ENCODE measurements around the gene LAMC2. TPM values are rescaled to one million over a fixed set of nuclear protein-coding genes. Genes with fewer than 3 reads are reported as not detected.

The LAMC2 gene
- total RNA-seq, 1 donor: 3.3 TPM

GRCh38 chr1:183231545-183231944 lies 45.5 kb downstream of the LAMC2 start:
- no peak overlapping the region for H3K4me2 ChIP-seq (ENCODE audit: insufficient read depth, low read length)
- peaks cover 17% of the 10 kb centered on the region for H3K4me1 ChIP-seq (ENCODE audit: insufficient read depth, low read length)
- no peaks in the 10 kb centered on the region for H3K9me3 ChIP-seq (ENCODE audit: low read depth, low read length)
- H3K27me3 ChIP-seq (ENCODE audit: insufficient read depth, low read length): no peaks in the 10 kb centered on the region
- no peak for DNase-seq (ENCODE audit: insufficient read length, low spot score, missing footprints)
- no peaks in the 10 kb centered on the region for H3K79me2 ChIP-seq (ENCODE audit: insufficient read depth, low read length)
- no peak overlapping the region for H2AFZ ChIP-seq (ENCODE audit: low read length)
- TF ChIP-seq CTCF (IDR thresholded peaks at IDR 0.05; ENCODE audit: extremely low read depth, low read depth, low read length): no peak
- H4K20me1 ChIP-seq (ENCODE audit: insufficient read depth, low read length): no peaks in the 10 kb centered on the region
- H3K27ac ChIP-seq (ENCODE audit: low read depth, low read length): no peak overlapping the region
- no peak overlapping the region for H3K4me3 ChIP-seq (ENCODE audit: insufficient read depth, low read length)
- no peaks in the 10 kb centered on the region for H3K36me3 ChIP-seq (ENCODE audit: insufficient read depth, low read length)

GRCh38 chr1:183233113-183233512 lies 47.0 kb downstream of the LAMC2 start:
- TF ChIP-seq CTCF (IDR thresholded peaks at IDR 0.05; ENCODE audit: extremely low read depth, low read depth, low read length): no peak
- Histone ChIP-seq H3K79me2 (ENCODE audit: insufficient read depth, low read length) (no peaks in the 10 kb centered on the region), H3K36me3 (ENCODE audit: insufficient read depth, low read length) (no peaks in the 10 kb centered on the region), H3K4me2 (ENCODE audit: insufficient read depth, low read length) (no peak overlapping the region), H4K20me1 (ENCODE audit: insufficient read depth, low read length) (no peaks in the 10 kb centered on the region), H3K4me1 (ENCODE audit: insufficient read depth, low read length) (peaks cover 31% of the 10 kb centered on the region), H2AFZ (ENCODE audit: low read length) (peak overlapping the region; percentile 52), H3K9me3 (ENCODE audit: low read depth, low read length) (no peaks in the 10 kb centered on the region), H3K27ac (ENCODE audit: low read depth, low read length) (no peak overlapping the region), H3K4me3 (ENCODE audit: insufficient read depth, low read length) (no peak overlapping the region), H3K27me3 (ENCODE audit: insufficient read depth, low read length) (no peaks in the 10 kb centered on the region)
- no peak for DNase-seq (ENCODE audit: insufficient read length, low spot score, missing footprints)

GRCh38 chr1:183234660-183235476 lies 48.8 kb downstream of the LAMC2 start:
- peak; percentile 91 for DNase-seq (ENCODE audit: insufficient read length, low spot score, missing footprints)
- Histone ChIP-seq H3K4me3 (ENCODE audit: insufficient read depth, low read length) (peak overlapping the region; percentile 64), H3K9me3 (ENCODE audit: low read depth, low read length) (no peaks in the 10 kb centered on the region), H2AFZ (ENCODE audit: low read length) (peak overlapping the region; percentile 61), H3K79me2 (ENCODE audit: insufficient read depth, low read length) (no peaks in the 10 kb centered on the region), H3K27ac (ENCODE audit: low read depth, low read length) (peak overlapping the region; percentile 97), H3K4me2 (ENCODE audit: insufficient read depth, low read length) (peak overlapping the region; percentile 84), H4K20me1 (ENCODE audit: insufficient read depth, low read length) (no peaks in the 10 kb centered on the region), H3K27me3 (ENCODE audit: insufficient read depth, low read length) (no peaks in the 10 kb centered on the region), H3K4me1 (ENCODE audit: insufficient read depth, low read length) (peaks cover 39% of the 10 kb centered on the region), H3K36me3 (ENCODE audit: insufficient read depth, low read length) (no peaks in the 10 kb centered on the region)
- TF ChIP-seq CTCF (IDR thresholded peaks at IDR 0.05; ENCODE audit: extremely low read depth, low read depth, low read length): peak; percentile 89

- peak overlapping the region; percentile 61 for H2AFZ ChIP-seq (ENCODE audit: low read length)
- H3K27me3 ChIP-seq (ENCODE audit: insufficient read depth, low read length): no peaks in the 10 kb centered on the region
- peak overlapping the region; percentile 97 for H3K27ac ChIP-seq (ENCODE audit: low read depth, low read length)
- H3K4me3 ChIP-seq (ENCODE audit: insufficient read depth, low read length): peak overlapping the region; percentile 64
- H3K36me3 ChIP-seq (ENCODE audit: insufficient read depth, low read length): no peaks in the 10 kb centered on the region
- TF ChIP-seq CTCF (IDR thresholded peaks at IDR 0.05; ENCODE audit: extremely low read depth, low read depth, low read length): no peak
- H3K4me1 ChIP-seq (ENCODE audit: insufficient read depth, low read length): peaks cover 39% of the 10 kb centered on the region
- no peaks in the 10 kb centered on the region for H3K9me3 ChIP-seq (ENCODE audit: low read depth, low read length)
- DNase-seq (ENCODE audit: insufficient read length, low spot score, missing footprints): no peak
- H4K20me1 ChIP-seq (ENCODE audit: insufficient read depth, low read length): no peaks in the 10 kb centered on the region
- H3K79me2 ChIP-seq (ENCODE audit: insufficient read depth, low read length): no peaks in the 10 kb centered on the region
- peak overlapping the region; percentile 84 for H3K4me2 ChIP-seq (ENCODE audit: insufficient read depth, low read length)
Observed at GRCh38 chr1:183235503-183235902, 49.4 kb downstream of the LAMC2 start.

Measured in osteoblast (primary cell).